ENCODE data around the gene BICC1. TPM values are rescaled to one million over a fixed set of nuclear protein-coding genes. Genes with fewer than 3 reads are reported as not detected.

The BICC1 gene
- total RNA-seq, 2 donors from 2014 or later, result 0.27 to 0.40 TPM

DNA sequence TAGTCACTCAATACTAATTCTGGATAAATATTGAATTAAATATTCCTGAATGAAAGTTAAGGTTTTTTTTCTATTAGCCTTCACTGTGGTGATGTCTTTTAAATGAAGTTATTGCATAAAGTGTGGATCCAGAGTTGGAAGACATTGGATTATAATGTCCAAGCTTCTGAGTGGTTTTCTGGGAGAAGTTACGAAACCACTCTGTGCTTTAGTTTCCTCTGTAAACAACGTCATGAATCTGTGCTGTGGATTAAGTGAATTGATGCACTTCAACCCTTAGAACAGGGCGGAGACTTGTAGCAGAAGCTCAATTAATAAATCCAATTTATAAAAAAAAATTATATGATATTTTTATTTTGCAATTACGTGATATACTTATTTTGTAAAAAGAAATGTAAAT lies 271.7 kb downstream of the BICC1 start:
- no peak overlapping the region for H3K27ac Mint-ChIP-seq
- H3K4me3 Mint-ChIP-seq, result no peak overlapping the region
- 88 to 100% methylated on average over 1 to 3 of the region's 4 CpGs for WGBS, 2 experiments (ENCODE audit: insufficient coverage in 1 of 2, insufficient read length in 1 of 2)

DNA sequence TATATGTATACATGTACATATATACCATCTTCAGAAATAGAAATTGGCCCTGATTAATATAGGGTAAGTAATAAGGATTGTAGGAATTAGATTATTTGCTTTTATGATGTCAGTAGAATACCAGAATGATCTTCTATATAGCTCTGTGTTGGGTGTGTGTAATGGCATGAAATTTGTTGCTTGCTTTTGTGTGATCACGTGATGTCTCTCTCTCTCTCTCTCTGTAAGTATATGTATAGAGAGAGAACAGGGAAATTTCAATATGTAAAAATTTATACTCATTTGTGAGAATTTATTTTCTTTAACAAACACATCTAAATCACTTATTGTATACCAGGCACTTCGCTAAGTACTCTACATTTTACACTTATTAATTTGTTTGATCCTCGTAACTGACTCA lies 272.7 kb downstream of the BICC1 start:
- H3K36me3 Mint-ChIP-seq (ENCODE audit: low read depth), result no peaks in the 10 kb centered on the region
- H3K27me3 ChIP-seq (ENCODE audit: control insufficient read depth, insufficient read depth, low read length, poor library complexity, severe bottlenecking), result no peaks in the 10 kb centered on the region
- H3K27ac Mint-ChIP-seq, result no peak overlapping the region
- H3K9me3 Mint-ChIP-seq, result no peaks in the 10 kb centered on the region
- H3K4me1 Mint-ChIP-seq, result peaks cover 17% of the 10 kb centered on the region
- H3K36me3 ChIP-seq (ENCODE audit: control insufficient read depth, insufficient read depth, low read length), result no peaks in the 10 kb centered on the region
- 80 to 89% methylated on average over 1 to 3 of the region's 3 CpGs for WGBS, 2 experiments (ENCODE audit: insufficient coverage in 1 of 2, insufficient read length in 1 of 2)
- no peak overlapping the region for H3K4me3 ChIP-seq (ENCODE audit: low read length)
- H3K9ac ChIP-seq (ENCODE audit: extremely low read depth, low read length, poor library complexity, severe bottlenecking), result no peak overlapping the region
- TF ChIP-seq, protein P1, sequence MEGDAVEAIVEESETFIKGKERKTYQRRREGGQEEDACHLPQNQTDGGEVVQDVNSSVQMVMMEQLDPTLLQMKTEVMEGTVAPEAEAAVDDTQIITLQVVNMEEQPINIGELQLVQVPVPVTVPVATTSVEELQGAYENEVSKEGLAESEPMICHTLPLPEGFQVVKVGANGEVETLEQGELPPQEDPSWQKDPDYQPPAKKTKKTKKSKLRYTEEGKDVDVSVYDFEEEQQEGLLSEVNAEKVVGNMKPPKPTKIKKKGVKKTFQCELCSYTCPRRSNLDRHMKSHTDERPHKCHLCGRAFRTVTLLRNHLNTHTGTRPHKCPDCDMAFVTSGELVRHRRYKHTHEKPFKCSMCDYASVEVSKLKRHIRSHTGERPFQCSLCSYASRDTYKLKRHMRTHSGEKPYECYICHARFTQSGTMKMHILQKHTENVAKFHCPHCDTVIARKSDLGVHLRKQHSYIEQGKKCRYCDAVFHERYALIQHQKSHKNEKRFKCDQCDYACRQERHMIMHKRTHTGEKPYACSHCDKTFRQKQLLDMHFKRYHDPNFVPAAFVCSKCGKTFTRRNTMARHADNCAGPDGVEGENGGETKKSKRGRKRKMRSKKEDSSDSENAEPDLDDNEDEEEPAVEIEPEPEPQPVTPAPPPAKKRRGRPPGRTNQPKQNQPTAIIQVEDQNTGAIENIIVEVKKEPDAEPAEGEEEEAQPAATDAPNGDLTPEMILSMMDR (conservative IDR thresholded peaks at IDR 0.05), result no peak
- no peaks in the 10 kb centered on the region for H3K9me3 ChIP-seq (ENCODE audit: control insufficient read depth, low read length)
- peaks cover 7% of the 10 kb centered on the region for H3K4me1 ChIP-seq (ENCODE audit: control insufficient read depth, insufficient read depth, low read length)
- H3K4me3 Mint-ChIP-seq, result no peak overlapping the region
- no peak for DNase-seq
- H3K27me3 Mint-ChIP-seq (ENCODE audit: insufficient read depth), result no peaks in the 10 kb centered on the region
- H3K27ac ChIP-seq (ENCODE audit: low read depth, low read length), result no peak overlapping the region

More for the DNA sequence above, 271.7 kb downstream of the BICC1 start:
- no peaks in the 10 kb centered on the region for H3K9me3 Mint-ChIP-seq
- no peaks in the 10 kb centered on the region for H3K27me3 Mint-ChIP-seq (ENCODE audit: insufficient read depth)
- TF ChIP-seq, protein P1 (conservative IDR thresholded peaks at IDR 0.05), result no peak
- H3K4me1 Mint-ChIP-seq, result peaks cover 17% of the 10 kb centered on the region
- Histone ChIP-seq H3K36me3 (ENCODE audit: control insufficient read depth, insufficient read depth, low read length) (no peaks in the 10 kb centered on the region), H3K4me3 (ENCODE audit: low read length) (no peak overlapping the region), H3K9me3 (ENCODE audit: control insufficient read depth, low read length) (no peaks in the 10 kb centered on the region), H3K4me1 (ENCODE audit: control insufficient read depth, insufficient read depth, low read length) (peaks cover 4% of the 10 kb centered on the region), H3K27me3 (ENCODE audit: control insufficient read depth, insufficient read depth, low read length, poor library complexity, severe bottlenecking) (no peaks in the 10 kb centered on the region), H3K27ac (ENCODE audit: low read depth, low read length) (no peak overlapping the region), H3K9ac (ENCODE audit: extremely low read depth, low read length, poor library complexity, severe bottlenecking) (no peak overlapping the region)
- no peaks in the 10 kb centered on the region for H3K36me3 Mint-ChIP-seq (ENCODE audit: low read depth)
- no peak for DNase-seq

DNA sequence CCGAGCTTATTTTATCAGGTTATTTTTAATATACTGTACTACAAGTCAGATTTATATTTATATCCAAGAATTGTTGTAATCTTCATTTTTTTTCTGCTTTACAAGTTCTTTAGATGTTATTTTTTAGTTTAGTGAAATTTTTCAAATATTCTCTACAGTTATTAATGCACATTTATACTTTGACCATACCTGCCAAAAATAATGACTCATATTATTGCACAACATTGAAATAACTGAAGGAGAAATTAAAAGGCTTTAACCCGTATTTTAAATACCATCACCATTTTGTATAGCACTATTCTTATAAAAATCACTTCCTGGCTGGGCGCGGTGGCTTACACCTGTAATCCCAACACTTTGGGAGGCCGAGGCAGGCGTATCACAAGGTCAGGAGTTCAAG lies 278.5 kb downstream of the BICC1 start:
- no peak for DNase-seq
- Histone ChIP-seq H3K36me3 (ENCODE audit: control insufficient read depth, insufficient read depth, low read length) (no peaks in the 10 kb centered on the region), H3K27me3 (ENCODE audit: control insufficient read depth, insufficient read depth, low read length, poor library complexity, severe bottlenecking) (no peaks in the 10 kb centered on the region), H3K27ac (ENCODE audit: low read depth, low read length) (no peak overlapping the region), H3K9ac (ENCODE audit: extremely low read depth, low read length, poor library complexity, severe bottlenecking) (no peak overlapping the region), H3K4me1 (ENCODE audit: control insufficient read depth, insufficient read depth, low read length) (peaks cover 3% of the 10 kb centered on the region), H3K9me3 (ENCODE audit: control insufficient read depth, low read length) (no peaks in the 10 kb centered on the region), H3K4me3 (ENCODE audit: low read length) (no peak overlapping the region)
- TF ChIP-seq, protein P1 (conservative IDR thresholded peaks at IDR 0.05), result no peak
- peaks cover 4% of the 10 kb centered on the region for H3K4me1 Mint-ChIP-seq
- no peaks in the 10 kb centered on the region for H3K36me3 Mint-ChIP-seq (ENCODE audit: low read depth)
- WGBS, 2 experiments (ENCODE audit: insufficient coverage in 1 of 2, insufficient read length in 1 of 2), result 85 to 91% methylated on average over 5 to 6 of the region's 6 CpGs
- no peaks in the 10 kb centered on the region for H3K27me3 Mint-ChIP-seq (ENCODE audit: insufficient read depth)
- no peaks in the 10 kb centered on the region for H3K9me3 Mint-ChIP-seq
- no peak overlapping the region for H3K4me3 Mint-ChIP-seq
- H3K27ac Mint-ChIP-seq, result no peak overlapping the region

All from endodermal cell (in vitro differentiated cells).